A673 (cell line): ENCODE results near the gene ZNF335.

Experiments used
- EZH2 ChIP-seq: fragments of 200-600 bp; sonication (generic); IDR thresholded peaks from 2 replicates; pipeline ENCODE4 v1.6.1; 2017; ENCODE audit warnings: borderline replicate concordance, low read depth, mild to moderate bottlenecking, mixed read lengths, antibody characterized with exemption, low read length; ENCODE audit not compliant: poor library complexity, severe bottlenecking
- TF ChIP-seq, protein P1 (sequence below): fragments of 300-800, 200-600 bp; sonication (generic); conservative IDR thresholded peaks from 2 replicates; pipeline ENCODE4 v1.5.1; 2017; ENCODE audit warnings: low read depth, mild to moderate bottlenecking, antibody characterized with exemption, low read length, moderate library complexity, mixed read lengths

GRCh38 chr20:45902199-45902701, 69.8 kb downstream of the ZNF335 start:
- TF ChIP-seq, protein P1, sequence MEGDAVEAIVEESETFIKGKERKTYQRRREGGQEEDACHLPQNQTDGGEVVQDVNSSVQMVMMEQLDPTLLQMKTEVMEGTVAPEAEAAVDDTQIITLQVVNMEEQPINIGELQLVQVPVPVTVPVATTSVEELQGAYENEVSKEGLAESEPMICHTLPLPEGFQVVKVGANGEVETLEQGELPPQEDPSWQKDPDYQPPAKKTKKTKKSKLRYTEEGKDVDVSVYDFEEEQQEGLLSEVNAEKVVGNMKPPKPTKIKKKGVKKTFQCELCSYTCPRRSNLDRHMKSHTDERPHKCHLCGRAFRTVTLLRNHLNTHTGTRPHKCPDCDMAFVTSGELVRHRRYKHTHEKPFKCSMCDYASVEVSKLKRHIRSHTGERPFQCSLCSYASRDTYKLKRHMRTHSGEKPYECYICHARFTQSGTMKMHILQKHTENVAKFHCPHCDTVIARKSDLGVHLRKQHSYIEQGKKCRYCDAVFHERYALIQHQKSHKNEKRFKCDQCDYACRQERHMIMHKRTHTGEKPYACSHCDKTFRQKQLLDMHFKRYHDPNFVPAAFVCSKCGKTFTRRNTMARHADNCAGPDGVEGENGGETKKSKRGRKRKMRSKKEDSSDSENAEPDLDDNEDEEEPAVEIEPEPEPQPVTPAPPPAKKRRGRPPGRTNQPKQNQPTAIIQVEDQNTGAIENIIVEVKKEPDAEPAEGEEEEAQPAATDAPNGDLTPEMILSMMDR: no peak
- no peak for TF ChIP-seq EZH2
